ENCODE results near the gene GLYATL1. TPM values are rescaled to one million over a fixed set of nuclear protein-coding genes. Genes with fewer than 3 reads are reported as not detected.

The GLYATL1 gene
- total and polyA plus RNA-seq, 2 experiments from 2014 or later = 7.9 to 12.6 TPM

- TF ChIP-seq, protein P1, sequence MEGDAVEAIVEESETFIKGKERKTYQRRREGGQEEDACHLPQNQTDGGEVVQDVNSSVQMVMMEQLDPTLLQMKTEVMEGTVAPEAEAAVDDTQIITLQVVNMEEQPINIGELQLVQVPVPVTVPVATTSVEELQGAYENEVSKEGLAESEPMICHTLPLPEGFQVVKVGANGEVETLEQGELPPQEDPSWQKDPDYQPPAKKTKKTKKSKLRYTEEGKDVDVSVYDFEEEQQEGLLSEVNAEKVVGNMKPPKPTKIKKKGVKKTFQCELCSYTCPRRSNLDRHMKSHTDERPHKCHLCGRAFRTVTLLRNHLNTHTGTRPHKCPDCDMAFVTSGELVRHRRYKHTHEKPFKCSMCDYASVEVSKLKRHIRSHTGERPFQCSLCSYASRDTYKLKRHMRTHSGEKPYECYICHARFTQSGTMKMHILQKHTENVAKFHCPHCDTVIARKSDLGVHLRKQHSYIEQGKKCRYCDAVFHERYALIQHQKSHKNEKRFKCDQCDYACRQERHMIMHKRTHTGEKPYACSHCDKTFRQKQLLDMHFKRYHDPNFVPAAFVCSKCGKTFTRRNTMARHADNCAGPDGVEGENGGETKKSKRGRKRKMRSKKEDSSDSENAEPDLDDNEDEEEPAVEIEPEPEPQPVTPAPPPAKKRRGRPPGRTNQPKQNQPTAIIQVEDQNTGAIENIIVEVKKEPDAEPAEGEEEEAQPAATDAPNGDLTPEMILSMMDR (conservative IDR thresholded peaks at IDR 0.05; ENCODE audit: low read depth in 2 of 2) = no peak
- no peak for TF ChIP-seq POLR2AphosphoS5 (IDR thresholded peaks at IDR 0.05; ENCODE audit: low read depth)
- TF ChIP-seq, protein P2, sequence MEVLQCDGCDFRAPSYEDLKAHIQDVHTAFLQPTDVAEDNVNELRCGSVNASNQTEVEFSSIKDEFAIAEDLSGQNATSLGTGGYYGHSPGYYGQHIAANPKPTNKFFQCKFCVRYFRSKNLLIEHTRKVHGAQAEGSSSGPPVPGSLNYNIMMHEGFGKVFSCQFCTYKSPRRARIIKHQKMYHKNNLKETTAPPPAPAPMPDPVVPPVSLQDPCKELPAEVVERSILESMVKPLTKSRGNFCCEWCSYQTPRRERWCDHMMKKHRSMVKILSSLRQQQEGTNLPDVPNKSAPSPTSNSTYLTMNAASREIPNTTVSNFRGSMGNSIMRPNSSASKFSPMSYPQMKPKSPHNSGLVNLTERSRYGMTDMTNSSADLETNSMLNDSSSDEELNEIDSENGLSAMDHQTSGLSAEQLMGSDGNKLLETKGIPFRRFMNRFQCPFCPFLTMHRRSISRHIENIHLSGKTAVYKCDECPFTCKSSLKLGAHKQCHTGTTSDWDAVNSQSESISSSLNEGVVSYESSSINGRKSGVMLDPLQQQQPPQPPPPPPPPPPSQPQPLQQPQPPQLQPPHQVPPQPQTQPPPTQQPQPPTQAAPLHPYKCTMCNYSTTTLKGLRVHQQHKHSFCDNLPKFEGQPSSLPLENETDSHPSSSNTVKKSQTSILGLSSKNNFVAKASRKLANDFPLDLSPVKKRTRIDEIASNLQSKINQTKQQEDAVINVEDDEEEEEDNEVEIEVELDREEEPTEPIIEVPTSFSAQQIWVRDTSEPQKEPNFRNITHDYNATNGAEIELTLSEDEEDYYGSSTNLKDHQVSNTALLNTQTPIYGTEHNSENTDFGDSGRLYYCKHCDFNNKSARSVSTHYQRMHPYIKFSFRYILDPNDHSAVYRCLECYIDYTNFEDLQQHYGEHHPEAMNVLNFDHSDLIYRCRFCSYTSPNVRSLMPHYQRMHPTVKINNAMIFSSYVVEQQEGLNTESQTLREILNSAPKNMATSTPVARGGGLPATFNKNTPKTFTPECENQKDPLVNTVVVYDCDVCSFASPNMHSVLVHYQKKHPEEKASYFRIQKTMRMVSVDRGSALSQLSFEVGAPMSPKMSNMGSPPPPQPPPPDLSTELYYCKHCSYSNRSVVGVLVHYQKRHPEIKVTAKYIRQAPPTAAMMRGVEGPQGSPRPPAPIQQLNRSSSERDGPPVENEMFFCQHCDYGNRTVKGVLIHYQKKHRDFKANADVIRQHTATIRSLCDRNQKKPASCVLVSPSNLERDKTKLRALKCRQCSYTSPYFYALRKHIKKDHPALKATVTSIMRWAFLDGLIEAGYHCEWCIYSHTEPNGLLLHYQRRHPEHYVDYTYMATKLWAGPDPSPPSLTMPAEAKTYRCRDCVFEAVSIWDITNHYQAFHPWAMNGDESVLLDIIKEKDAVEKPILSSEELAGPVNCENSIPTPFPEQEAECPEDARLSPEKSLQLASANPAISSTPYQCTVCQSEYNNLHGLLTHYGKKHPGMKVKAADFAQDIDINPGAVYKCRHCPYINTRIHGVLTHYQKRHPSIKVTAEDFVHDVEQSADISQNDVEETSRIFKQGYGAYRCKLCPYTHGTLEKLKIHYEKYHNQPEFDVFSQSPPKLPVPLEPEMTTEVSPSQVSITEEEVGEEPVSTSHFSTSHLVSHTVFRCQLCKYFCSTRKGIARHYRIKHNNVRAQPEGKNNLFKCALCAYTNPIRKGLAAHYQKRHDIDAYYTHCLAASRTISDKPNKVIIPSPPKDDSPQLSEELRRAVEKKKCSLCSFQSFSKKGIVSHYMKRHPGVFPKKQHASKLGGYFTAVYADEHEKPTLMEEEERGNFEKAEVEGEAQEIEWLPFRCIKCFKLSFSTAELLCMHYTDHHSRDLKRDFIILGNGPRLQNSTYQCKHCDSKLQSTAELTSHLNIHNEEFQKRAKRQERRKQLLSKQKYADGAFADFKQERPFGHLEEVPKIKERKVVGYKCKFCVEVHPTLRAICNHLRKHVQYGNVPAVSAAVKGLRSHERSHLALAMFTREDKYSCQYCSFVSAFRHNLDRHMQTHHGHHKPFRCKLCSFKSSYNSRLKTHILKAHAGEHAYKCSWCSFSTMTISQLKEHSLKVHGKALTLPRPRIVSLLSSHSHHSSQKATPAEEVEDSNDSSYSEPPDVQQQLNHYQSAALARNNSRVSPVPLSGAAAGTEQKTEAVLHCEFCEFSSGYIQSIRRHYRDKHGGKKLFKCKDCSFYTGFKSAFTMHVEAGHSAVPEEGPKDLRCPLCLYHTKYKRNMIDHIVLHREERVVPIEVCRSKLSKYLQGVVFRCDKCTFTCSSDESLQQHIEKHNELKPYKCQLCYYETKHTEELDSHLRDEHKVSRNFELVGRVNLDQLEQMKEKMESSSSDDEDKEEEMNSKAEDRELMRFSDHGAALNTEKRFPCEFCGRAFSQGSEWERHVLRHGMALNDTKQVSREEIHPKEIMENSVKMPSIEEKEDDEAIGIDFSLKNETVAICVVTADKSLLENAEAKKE (CRISPR knock-in tag; IDR thresholded peaks at IDR 0.05) = no peak
Measured at GRCh38 chr11:58941838-58942237, 2.5 kb downstream of the GLYATL1 start (continued).

DNA sequence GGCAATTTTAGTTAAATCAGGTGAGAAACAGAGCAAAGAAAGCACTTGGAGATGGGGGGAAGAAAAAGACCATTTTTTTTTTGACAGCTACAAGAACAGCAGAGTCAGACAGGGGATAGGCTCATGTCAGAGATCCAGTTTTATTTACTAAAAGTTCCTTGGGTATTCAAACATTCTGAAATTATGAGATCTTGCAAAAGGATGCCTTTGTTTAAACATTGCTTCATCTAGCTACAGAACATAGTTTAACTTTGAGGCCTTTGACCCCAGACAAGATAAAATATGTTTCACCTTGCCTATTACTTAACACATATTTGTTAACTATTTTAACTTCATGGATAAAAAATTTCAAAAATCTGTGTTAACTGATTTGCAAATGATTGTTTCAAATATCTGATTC is 6.4 kb downstream of the GLYATL1 start:
- no peak overlapping the region for H3K4me2 ChIP-seq
- no peaks in the 10 kb centered on the region for H3K9me2 ChIP-seq (ENCODE audit: insufficient read depth)
- Mint-ChIP-seq H3K9me3 (no peaks in the 10 kb centered on the region), H3K27ac (no peak overlapping the region), H3K27me3 (ENCODE audit: insufficient read depth, low read depth, poor library complexity) (no peaks in the 10 kb centered on the region), H3K4me1 (no peaks in the 10 kb centered on the region), H3K36me3 (ENCODE audit: low read depth) (peaks cover 4% of the 10 kb centered on the region), H3K4me3 (no peak overlapping the region)
- H3K79me2 ChIP-seq (replicated peaks; ENCODE audit: insufficient read depth) = no peaks in the 10 kb centered on the region
- no peak overlapping the region for H3K4me3 ChIP-seq
- H3K27me3 ChIP-seq (ENCODE audit: insufficient read depth) = no peaks in the 10 kb centered on the region
- no peak for ATAC-seq
- no peaks in the 10 kb centered on the region for H4K20me1 ChIP-seq (replicated peaks; ENCODE audit: insufficient read depth)
- no peaks in the 10 kb centered on the region for H3K4me1 ChIP-seq (ENCODE audit: insufficient read depth)
- no peak for DNase-seq (ENCODE audit: low spot score)
- H3K36me3 ChIP-seq (ENCODE audit: insufficient read depth) = no peaks in the 10 kb centered on the region
- TF ChIP-seq, protein P3, sequence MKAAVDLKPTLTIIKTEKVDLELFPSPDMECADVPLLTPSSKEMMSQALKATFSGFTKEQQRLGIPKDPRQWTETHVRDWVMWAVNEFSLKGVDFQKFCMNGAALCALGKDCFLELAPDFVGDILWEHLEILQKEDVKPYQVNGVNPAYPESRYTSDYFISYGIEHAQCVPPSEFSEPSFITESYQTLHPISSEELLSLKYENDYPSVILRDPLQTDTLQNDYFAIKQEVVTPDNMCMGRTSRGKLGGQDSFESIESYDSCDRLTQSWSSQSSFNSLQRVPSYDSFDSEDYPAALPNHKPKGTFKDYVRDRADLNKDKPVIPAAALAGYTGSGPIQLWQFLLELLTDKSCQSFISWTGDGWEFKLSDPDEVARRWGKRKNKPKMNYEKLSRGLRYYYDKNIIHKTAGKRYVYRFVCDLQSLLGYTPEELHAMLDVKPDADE (IDR thresholded peaks at IDR 0.05) = no peak
- TF ChIP-seq EZH2 (IDR thresholded peaks at IDR 0.05; ENCODE audit: low read depth, unreplicated experiment) = no peak
- TF ChIP-seq EZH2phosphoT487 (IDR thresholded peaks at IDR 0.05; ENCODE audit: unreplicated experiment) = no peak
- TF ChIP-seq, protein P1 (conservative IDR thresholded peaks at IDR 0.05; ENCODE audit: low read depth in 2 of 2) = no peak
- no peak for TF ChIP-seq ZNF114 (CRISPR knock-in tag; IDR thresholded peaks at IDR 0.05)
- no peak for TF ChIP-seq CREB1 (CRISPR knock-in tag; IDR thresholded peaks at IDR 0.05; ENCODE audit: low read depth)
- no peak overlapping the region for H2AFZ ChIP-seq
- no peak overlapping the region for H3K27ac ChIP-seq (ENCODE audit: low read depth)
- no peaks in the 10 kb centered on the region for H3F3A ChIP-seq (replicated peaks; ENCODE audit: low read depth)
